HUES64 (cell line): ENCODE measurements around the gene SRGAP1.
"Not testable (repeated sequence)": the region's sequence is repeated elsewhere in the genome, so short reads cannot be mapped to it uniquely, and the experiment has no call there.

Experiments used
- H3K27ac ChIP-seq: 2 replicates; pipeline ENCODE4 v1.7.0; 2013; ENCODE audit warnings: low read depth, low read length, inconsistent platforms
- H3K27me3 ChIP-seq: 2 replicates; pipeline ENCODE4 v1.6.1; 2013; ENCODE audit warnings: mild to moderate bottlenecking, low read length; ENCODE audit not compliant: insufficient read depth
- H3K36me3 ChIP-seq: 2 replicates; pipeline ENCODE4 v1.6.1; 2013; ENCODE audit warnings: mild to moderate bottlenecking, low read length; ENCODE audit not compliant: insufficient read depth
- H3K4me1 ChIP-seq: 2 replicates; pipeline ENCODE4 v1.6.1; 2013; ENCODE audit warnings: mild to moderate bottlenecking, low read length, moderate library complexity; ENCODE audit not compliant: insufficient read depth
- H3K4me3 ChIP-seq: 2 replicates; pipeline ENCODE4 v1.5.1; 2013; ENCODE audit warnings: mild to moderate bottlenecking, low read length, moderate library complexity
- H3K9ac ChIP-seq: 2 replicates; pipeline ENCODE4 v1.6.1; 2013; ENCODE audit warnings: mild to moderate bottlenecking, low read depth, low read length
- H3K9me3 ChIP-seq: 2 replicates; pipeline ENCODE4 v1.6.1; 2013; ENCODE audit warnings: low read depth, low read length; ENCODE audit not compliant: insufficient read depth
- WGBS: fragments of 150-250, 120-280 bp; methylation state at CpG from one replicate; pipeline ENCODE4 v1.1.7; 2013; ENCODE audit warnings: missing lambda C conversion rate; 5-methylcytosine and 5-hydroxymethylcytosine counted together

The SRGAP1 gene

GRCh38 chr12:64130476-64130875 is 286.0 kb downstream of the SRGAP1 start:
- not testable (repeated sequence) for H3K9me3 ChIP-seq, H3K36me3 ChIP-seq, H3K4me3 ChIP-seq, H3K4me1 ChIP-seq, H3K9ac ChIP-seq, H3K27me3 ChIP-seq, H3K27ac ChIP-seq
- WGBS, result 84% methylated on average over 2 of the region's 2 CpGs

GRCh38 chr12:64131456-64131855 is 287.0 kb downstream of the SRGAP1 start:
- H3K4me3 ChIP-seq, result not testable (repeated sequence)
- WGBS, result 91% methylated on average over 6 of the region's 6 CpGs

GRCh38 chr12:64132672-64133071 is 288.2 kb downstream of the SRGAP1 start:
- H3K36me3 ChIP-seq, H3K27me3 ChIP-seq, H3K4me1 ChIP-seq, H3K9ac ChIP-seq, H3K9me3 ChIP-seq, H3K27ac ChIP-seq, H3K4me3 ChIP-seq: not testable (repeated sequence)
- WGBS, result 98% methylated on average over 2 of the region's 2 CpGs

More at GRCh38 chr12:64131456-64131855, 287.0 kb downstream of the SRGAP1 start:
- not testable (repeated sequence) for H3K4me1 ChIP-seq, H3K36me3 ChIP-seq, H3K27me3 ChIP-seq, H3K27ac ChIP-seq, H3K9me3 ChIP-seq, H3K9ac ChIP-seq

- Histone ChIP-seq H3K4me3 (no peak overlapping the region), H3K9ac (no peak overlapping the region), H3K4me1 (no peaks in the 10 kb centered on the region), H3K9me3 (0 out of 2 replicates have a peak, but pooled peaks cover 6% of the 10 kb centered on the region), H3K27me3 (no peaks in the 10 kb centered on the region), H3K36me3 (no peaks in the 10 kb centered on the region; the same call in 1 of the 2 replicates), H3K27ac (no peak overlapping the region)
- WGBS, result 89% methylated on average over 5 of the region's 6 CpGs
These were observed 292.6 kb downstream of the SRGAP1 start for GRCh38 chr12:64137117-64137516.

- Histone ChIP-seq H3K9ac (no peak overlapping the region), H3K27ac (no peak overlapping the region), H3K4me1 (no peaks in the 10 kb centered on the region), H3K36me3 (no peaks in the 10 kb centered on the region), H3K4me3 (no peak overlapping the region), H3K27me3 (no peaks in the 10 kb centered on the region), H3K9me3 (no peaks in the 10 kb centered on the region)
- WGBS, result 94% methylated on average over 1 of the region's 1 CpG
These were observed 294.5 kb downstream of the SRGAP1 start for GRCh38 chr12:64139021-64139420.

- Histone ChIP-seq H3K36me3 (no peaks in the 10 kb centered on the region), H3K27me3 (no peaks in the 10 kb centered on the region), H3K27ac (no peak overlapping the region), H3K9ac (no peak overlapping the region), H3K9me3 (no peaks in the 10 kb centered on the region), H3K4me3 (no peak overlapping the region), H3K4me1 (no peaks in the 10 kb centered on the region)
- 95% methylated on average over 7 of the region's 7 CpGs for WGBS
These were observed 297.9 kb downstream of the SRGAP1 start for GRCh38 chr12:64142382-64142781.

- H3K4me3 ChIP-seq, result no peak overlapping the region
- H3K9ac ChIP-seq, result no peak overlapping the region
- H3K36me3 ChIP-seq, result no peaks in the 10 kb centered on the region
- no peaks in the 10 kb centered on the region for H3K9me3 ChIP-seq
- no peaks in the 10 kb centered on the region for H3K4me1 ChIP-seq
- H3K27ac ChIP-seq, result no peak overlapping the region
- 94% methylated on average over 6 of the region's 7 CpGs for WGBS
- no peaks in the 10 kb centered on the region for H3K27me3 ChIP-seq
These were observed 298.3 kb downstream of the SRGAP1 start for GRCh38 chr12:64142784-64143183.

- Histone ChIP-seq H3K4me3 (no peak overlapping the region), H3K36me3 (no peaks in the 10 kb centered on the region), H3K4me1 (no peaks in the 10 kb centered on the region), H3K27ac (no peak overlapping the region), H3K9ac (no peak overlapping the region), H3K27me3 (no peaks in the 10 kb centered on the region), H3K9me3 (no peaks in the 10 kb centered on the region)
- 94% methylated on average over 5 of the region's 5 CpGs for WGBS
These were observed 300.7 kb downstream of the SRGAP1 start for GRCh38 chr12:64145226-64145625.

GRCh38 chr12:64147011-64147631 is 302.6 kb downstream of the SRGAP1 start:
- H3K27ac ChIP-seq, result no peak overlapping the region
- no peaks in the 10 kb centered on the region for H3K9me3 ChIP-seq
- 89% methylated on average over 18 of the region's 21 CpGs for whole genome bisulfite sequencing
- H3K4me1 ChIP-seq, result no peaks in the 10 kb centered on the region
- H3K9ac ChIP-seq, result no peak overlapping the region
- no peaks in the 10 kb centered on the region for H3K27me3 ChIP-seq
- no peaks in the 10 kb centered on the region for H3K36me3 ChIP-seq
- H3K4me3 ChIP-seq, result no peak overlapping the region

GRCh38 chr12:64147875-64148274 is 303.4 kb downstream of the SRGAP1 start:
- Histone ChIP-seq H3K4me3 (no peak overlapping the region), H3K9ac (no peak overlapping the region), H3K9me3 (no peaks in the 10 kb centered on the region), H3K36me3 (no peaks in the 10 kb centered on the region), H3K27ac (no peak overlapping the region), H3K4me1 (no peaks in the 10 kb centered on the region), H3K27me3 (no peaks in the 10 kb centered on the region)
- WGBS, result 100% methylated on average over 1 of the region's 2 CpGs

- Histone ChIP-seq H3K27me3 (no peaks in the 10 kb centered on the region), H3K36me3 (no peaks in the 10 kb centered on the region), H3K4me1 (no peaks in the 10 kb centered on the region), H3K9ac (no peak overlapping the region), H3K9me3 (no peaks in the 10 kb centered on the region), H3K27ac (no peak overlapping the region), H3K4me3 (no peak overlapping the region)
- 95% methylated on average over 2 of the region's 2 CpGs for WGBS
These were observed 310.2 kb downstream of the SRGAP1 start for GRCh38 chr12:64154677-64155076.

GRCh38 chr12:64157110-64157509 is 312.6 kb downstream of the SRGAP1 start:
- no peaks in the 10 kb centered on the region for H3K27me3 ChIP-seq
- no CpG with 5 or more reads among the region's 2 CpGs for WGBS
- no peak overlapping the region for H3K9ac ChIP-seq
- H3K27ac ChIP-seq, result no peak overlapping the region
- no peaks in the 10 kb centered on the region for H3K4me1 ChIP-seq
- no peak overlapping the region for H3K4me3 ChIP-seq
- H3K36me3 ChIP-seq, result no peaks in the 10 kb centered on the region
- no peaks in the 10 kb centered on the region for H3K9me3 ChIP-seq
